Spinal cord (tissue), 10 donors: ENCODE measurements around the gene ZFP36L2. TPM values are rescaled to one million over a fixed set of nuclear protein-coding genes. Genes with fewer than 3 reads are reported as not detected.

Experiments used
- DNase-seq, 6 donors: peaks; one replicate each; pipeline versions ENCODE4 v3.0.0 to v3.0.0-alpha.2; 2013 to 2015; ENCODE audit warnings: low spot score in 6 of 6, low read depth in 4 of 6
- H3K27ac ChIP-seq: one replicate; pipeline ENCODE4 v1.5.1; 2013; ENCODE audit warnings: low read depth, low read length, control low read depth
- H3K27me3 ChIP-seq: one replicate; pipeline ENCODE4 v1.6.1; 2013; ENCODE audit warnings: low read length; ENCODE audit not compliant: control insufficient read depth, insufficient read depth
- H3K36me3 ChIP-seq: one replicate; pipeline ENCODE4 v1.6.1; 2013; ENCODE audit warnings: low read length; ENCODE audit not compliant: control insufficient read depth, insufficient read depth
- H3K4me1 ChIP-seq: one replicate; pipeline ENCODE4 v1.6.1; 2013; ENCODE audit warnings: low read length; ENCODE audit not compliant: control insufficient read depth, insufficient read depth
- H3K4me3 ChIP-seq: one replicate; pipeline ENCODE4 v1.5.1; 2013; ENCODE audit warnings: low read depth, low read length, control low read depth
- H3K9me3 ChIP-seq: one replicate; pipeline ENCODE4 v1.6.1; 2013; ENCODE audit warnings: low read length; ENCODE audit not compliant: control insufficient read depth, insufficient read depth
- WGBS: methylation state at CpG from one replicate; pipeline ENCODE4 v1.1.5; 2013; ENCODE audit warnings: missing lambda C conversion rate; ENCODE audit not compliant: insufficient coverage; 5-methylcytosine and 5-hydroxymethylcytosine counted together
- polyA plus RNA-seq, 2 donors: library from polyadenylated mRNA; unstranded; fragments of 120-200 nt; gene quantifications; one replicate each; pipeline ENCODE4 v1.2.1, GENCODE V29; 2013; ENCODE audit not compliant: insufficient read length in 2 of 2
- total RNA-seq, 2 donors: library from RNA; depleted of rRNA in 1 of 2; stranded (reverse); fragments of 120-200 nt in 1 of 2; fragments of >200 nt in 1 of 2; gene quantifications; one replicate each; pipeline versions ENCODE4 v1.2.3 to v1.2.4, GENCODE V29; 2013 to 2014
- donor health status: healthy.

Gene ZFP36L2
- total and polyA plus RNA-seq, 4 donors = 20.8 to 75.4 (median 50.2) TPM

GRCh38 chr2:43238176-43238575, 11.8 kb upstream of the ZFP36L2 start:
- H3K4me3 ChIP-seq = no peak overlapping the region
- H3K27me3 ChIP-seq = no peaks in the 10 kb centered on the region
- no peaks in the 10 kb centered on the region for H3K9me3 ChIP-seq
- no peak overlapping the region for H3K27ac ChIP-seq
- peaks cover 6% of the 10 kb centered on the region for H3K4me1 ChIP-seq
- DNase-seq = no peak
- H3K36me3 ChIP-seq = peaks cover 6% of the 10 kb centered on the region

GRCh38 chr2:43233218-43234212, 7.1 kb upstream of the ZFP36L2 start:
- WGBS = 50% methylated on average over 5 of the region's 9 CpGs
- Histone ChIP-seq H3K27ac (no peak overlapping the region), H3K36me3 (peaks cover 10% of the 10 kb centered on the region), H3K9me3 (no peaks in the 10 kb centered on the region), H3K4me3 (no peak overlapping the region), H3K27me3 (no peaks in the 10 kb centered on the region), H3K4me1 (peaks cover 6% of the 10 kb centered on the region)
- no peak for DNase-seq

- peak in 1 of 6 donors; percentile 25 for DNase-seq
- Histone ChIP-seq H3K4me1 (peaks cover 19% of the 10 kb centered on the region), H3K9me3 (no peaks in the 10 kb centered on the region), H3K27me3 (peaks cover 3% of the 10 kb centered on the region), H3K36me3 (peaks cover 10% of the 10 kb centered on the region), H3K4me3 (no peak overlapping the region), H3K27ac (no peak overlapping the region)
- 79% methylated on average over 6 of the region's 7 CpGs for WGBS
These were observed 4.8 kb upstream of the ZFP36L2 start for GRCh38 chr2:43230951-43231827.

GRCh38 chr2:43230351-43230885, 4.0 kb upstream of the ZFP36L2 start:
- Histone ChIP-seq H3K4me1 (peaks cover 19% of the 10 kb centered on the region), H3K4me3 (no peak overlapping the region), H3K27me3 (peaks cover 9% of the 10 kb centered on the region), H3K27ac (no peak overlapping the region), H3K36me3 (peaks cover 10% of the 10 kb centered on the region), H3K9me3 (no peaks in the 10 kb centered on the region)
- DNase-seq = no peak
- 57% methylated on average over 3 of the region's 4 CpGs for WGBS

GRCh38 chr2:43228756-43229659, 2.6 kb upstream of the ZFP36L2 start:
- H3K27ac ChIP-seq = peak overlapping the region; percentile 49
- H3K27me3 ChIP-seq = peaks cover 13% of the 10 kb centered on the region
- no peak for DNase-seq
- WGBS = 100% methylated on average over 1 of the region's 6 CpGs
- no peaks in the 10 kb centered on the region for H3K9me3 ChIP-seq
- peaks cover 23% of the 10 kb centered on the region for H3K36me3 ChIP-seq
- peaks cover 21% of the 10 kb centered on the region for H3K4me1 ChIP-seq
- no peak overlapping the region for H3K4me3 ChIP-seq

GRCh38 chr2:43228321-43228751, 1.9 kb upstream of the ZFP36L2 start:
- no peak for DNase-seq
- Histone ChIP-seq H3K4me1 (peaks cover 19% of the 10 kb centered on the region), H3K27ac (peak overlapping the region; percentile 99), H3K27me3 (peaks cover 13% of the 10 kb centered on the region), H3K4me3 (no peak overlapping the region), H3K36me3 (peaks cover 24% of the 10 kb centered on the region), H3K9me3 (no peaks in the 10 kb centered on the region)
- WGBS = 86% methylated on average over 1 of the region's 2 CpGs

GRCh38 chr2:43227830-43228281, 1.4 kb upstream of the ZFP36L2 start:
- H3K27me3 ChIP-seq = peaks cover 13% of the 10 kb centered on the region
- peaks cover 19% of the 10 kb centered on the region for H3K4me1 ChIP-seq
- H3K36me3 ChIP-seq = peaks cover 24% of the 10 kb centered on the region
- H3K9me3 ChIP-seq = no peaks in the 10 kb centered on the region
- no peak for DNase-seq
- H3K4me3 ChIP-seq = peak overlapping the region; percentile 83
- WGBS = 4% methylated on average over 9 of the region's 10 CpGs
- H3K27ac ChIP-seq = peak overlapping the region; percentile 99

- Histone ChIP-seq H3K36me3 (peaks cover 20% of the 10 kb centered on the region), H3K27ac (peak overlapping the region; percentile 99), H3K4me3 (peak overlapping the region; percentile 83), H3K4me1 (peaks cover 20% of the 10 kb centered on the region), H3K9me3 (no peaks in the 10 kb centered on the region), H3K27me3 (peaks cover 13% of the 10 kb centered on the region)
- peak in 2 of 6 donors; percentile 80 to 91 for DNase-seq
- under 1% methylated on average over 77 of the region's 77 CpGs for WGBS
These were observed 786 bp upstream of the ZFP36L2 start for GRCh38 chr2:43226955-43227829.
